Measurements from ENCODE around the gene TMEM150B.

The TMEM150B gene

DNA sequence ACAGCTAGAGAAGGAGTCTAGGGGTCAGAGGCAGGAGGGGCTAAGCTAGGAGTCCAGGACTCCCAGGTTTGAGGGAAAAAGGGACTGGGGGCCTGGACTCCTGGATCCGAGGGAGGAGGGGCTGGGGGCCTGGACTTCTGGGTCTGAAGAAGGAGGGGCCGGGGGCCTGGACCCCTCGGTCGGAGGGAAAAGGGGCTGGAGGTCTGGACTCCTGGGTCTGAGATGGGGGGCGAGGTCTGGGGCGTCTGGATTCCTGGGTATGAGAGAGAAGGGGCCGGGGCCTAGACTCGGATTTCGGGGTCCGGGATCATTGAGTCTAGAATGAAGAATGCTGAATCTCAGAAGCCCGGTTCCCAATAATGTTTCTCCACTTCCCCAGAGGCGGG is 22.8 kb downstream of the TMEM150B start:
- TF ChIP-seq, protein P1, sequence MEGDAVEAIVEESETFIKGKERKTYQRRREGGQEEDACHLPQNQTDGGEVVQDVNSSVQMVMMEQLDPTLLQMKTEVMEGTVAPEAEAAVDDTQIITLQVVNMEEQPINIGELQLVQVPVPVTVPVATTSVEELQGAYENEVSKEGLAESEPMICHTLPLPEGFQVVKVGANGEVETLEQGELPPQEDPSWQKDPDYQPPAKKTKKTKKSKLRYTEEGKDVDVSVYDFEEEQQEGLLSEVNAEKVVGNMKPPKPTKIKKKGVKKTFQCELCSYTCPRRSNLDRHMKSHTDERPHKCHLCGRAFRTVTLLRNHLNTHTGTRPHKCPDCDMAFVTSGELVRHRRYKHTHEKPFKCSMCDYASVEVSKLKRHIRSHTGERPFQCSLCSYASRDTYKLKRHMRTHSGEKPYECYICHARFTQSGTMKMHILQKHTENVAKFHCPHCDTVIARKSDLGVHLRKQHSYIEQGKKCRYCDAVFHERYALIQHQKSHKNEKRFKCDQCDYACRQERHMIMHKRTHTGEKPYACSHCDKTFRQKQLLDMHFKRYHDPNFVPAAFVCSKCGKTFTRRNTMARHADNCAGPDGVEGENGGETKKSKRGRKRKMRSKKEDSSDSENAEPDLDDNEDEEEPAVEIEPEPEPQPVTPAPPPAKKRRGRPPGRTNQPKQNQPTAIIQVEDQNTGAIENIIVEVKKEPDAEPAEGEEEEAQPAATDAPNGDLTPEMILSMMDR (conservative IDR thresholded peaks at IDR 0.05; ENCODE audit: low read length): no peak
- no peak for DNase-seq (ENCODE audit: low read depth)
- H3K4me3 ChIP-seq (ENCODE audit: low read length): peak overlapping the region; percentile 42; the same call in 1 of the 2 replicates

DNA sequence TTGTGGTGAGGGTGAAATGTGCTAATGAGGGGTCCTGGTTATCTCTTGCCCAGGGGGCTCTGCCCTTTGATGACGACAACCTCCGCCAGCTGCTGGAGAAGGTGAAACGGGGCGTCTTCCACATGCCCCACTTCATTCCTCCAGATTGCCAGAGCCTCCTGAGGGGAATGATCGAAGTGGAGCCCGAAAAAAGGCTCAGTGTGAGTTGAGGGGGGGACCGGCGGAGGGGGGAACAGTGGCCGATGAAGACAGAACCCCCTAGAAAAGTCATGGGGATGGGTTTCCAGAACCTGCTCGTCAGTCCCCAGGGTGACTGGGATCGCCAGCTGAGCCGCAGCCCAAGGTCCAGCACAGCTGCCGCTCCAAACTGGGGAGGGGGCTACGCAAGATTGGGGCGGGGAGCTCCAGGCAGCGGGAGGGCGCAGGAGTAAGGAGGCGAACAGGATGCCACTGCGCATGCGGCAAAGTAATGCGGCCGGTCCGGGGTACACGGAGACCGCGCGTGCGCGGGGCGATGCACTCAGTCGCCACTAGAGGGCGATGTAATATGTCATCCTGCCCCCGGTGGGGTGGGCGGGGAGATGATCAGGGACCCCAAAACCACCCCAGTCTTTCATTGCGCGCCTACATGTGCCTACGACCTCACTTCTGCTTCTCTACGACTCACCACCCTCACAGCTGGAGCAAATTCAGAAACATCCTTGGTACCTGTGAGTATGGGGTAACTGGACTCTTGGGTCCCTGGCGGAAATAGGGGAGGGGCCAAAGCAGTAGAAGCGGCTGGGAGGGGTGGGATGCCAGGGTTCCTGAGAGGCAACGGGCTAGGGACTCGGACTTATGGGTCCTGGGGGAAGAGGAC is 23.5 kb downstream of the TMEM150B start:
- H3K4me3 ChIP-seq (ENCODE audit: low read length): peak overlapping the region; percentile 56
- peak; percentile 56 for DNase-seq (ENCODE audit: low read depth)
- TF ChIP-seq, protein P1 (conservative IDR thresholded peaks at IDR 0.05; ENCODE audit: low read length): peak; percentile 80

DNA sequence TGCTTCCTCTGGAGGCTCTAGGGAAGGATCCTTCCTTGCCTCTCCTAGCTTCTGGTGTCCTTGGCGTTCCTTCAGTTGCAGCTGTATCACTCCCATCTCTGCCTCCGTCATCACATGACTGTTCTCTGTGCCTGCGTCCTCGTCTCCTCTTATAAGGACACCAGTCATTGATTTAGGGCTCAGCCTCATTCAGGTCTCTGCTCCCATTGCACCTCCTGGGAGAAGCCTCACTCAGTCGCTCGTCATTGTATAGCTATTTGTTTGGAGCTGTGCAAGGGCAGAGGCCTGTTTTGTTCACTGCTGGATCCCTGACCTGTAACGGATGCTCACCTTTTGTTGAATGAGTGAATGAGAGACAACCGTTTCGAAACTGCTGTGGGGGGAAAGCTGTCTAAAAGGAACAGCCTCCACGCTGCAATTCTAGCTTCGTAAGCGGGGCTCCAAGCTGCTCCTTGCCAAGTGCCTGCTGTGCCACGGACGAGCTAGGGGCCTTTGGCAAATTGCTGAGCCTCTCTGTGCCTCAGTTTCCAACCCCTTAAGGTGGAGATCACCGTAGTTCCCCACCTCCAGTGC is 24.2 kb downstream of the TMEM150B start:
- H3K4me3 ChIP-seq (ENCODE audit: low read length): no peak overlapping the region
- no peak for DNase-seq (ENCODE audit: low read depth)
- TF ChIP-seq, protein P1 (conservative IDR thresholded peaks at IDR 0.05; ENCODE audit: low read length): no peak

DNA sequence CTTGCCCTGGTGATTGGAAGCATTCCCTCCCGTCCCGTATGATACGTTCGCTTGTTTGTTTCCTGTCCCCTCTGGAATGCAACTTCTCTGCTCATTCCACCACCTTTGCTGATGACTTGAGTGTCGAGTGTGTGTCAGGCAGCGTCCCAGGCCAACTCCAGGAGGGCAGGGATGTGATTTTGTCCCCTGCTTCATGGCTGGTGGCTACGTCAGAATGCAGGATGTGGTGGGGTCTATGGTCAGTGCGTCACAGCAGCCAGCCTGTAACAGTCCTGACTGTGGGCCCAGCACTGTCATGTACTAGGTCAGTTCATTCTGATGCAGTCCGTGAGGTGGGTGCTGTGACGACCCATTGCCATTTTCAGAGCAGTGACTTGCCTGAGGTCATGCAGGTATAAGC is 25.1 kb downstream of the TMEM150B start:
- DNase-seq (ENCODE audit: low read depth): no peak
- TF ChIP-seq, protein P1 (conservative IDR thresholded peaks at IDR 0.05; ENCODE audit: low read length): no peak
- H3K4me3 ChIP-seq (ENCODE audit: low read length): no peak overlapping the region

DNA sequence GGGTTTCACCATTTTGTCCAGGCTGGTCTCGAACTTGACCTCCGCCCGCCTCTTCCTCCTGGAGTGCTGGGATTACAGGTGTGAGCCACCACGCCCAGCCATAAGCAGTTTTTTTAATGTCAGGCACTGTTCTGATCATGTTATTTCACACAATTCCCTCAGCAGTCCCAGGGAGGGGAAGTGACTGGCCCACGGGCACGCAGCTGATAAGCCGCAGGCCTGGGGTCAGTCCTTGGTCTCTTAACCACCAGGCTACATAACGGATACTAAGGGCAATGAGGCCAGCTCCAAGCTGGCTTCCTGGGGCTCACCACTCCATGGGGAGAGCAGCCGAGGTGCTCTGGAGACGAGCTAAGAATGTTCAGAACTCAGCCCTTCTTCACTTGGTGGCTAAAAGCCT is 27.9 kb downstream of the TMEM150B start:
- TF ChIP-seq, protein P1 (conservative IDR thresholded peaks at IDR 0.05; ENCODE audit: low read length): no peak
- H3K4me3 ChIP-seq (ENCODE audit: low read length): no peak overlapping the region
- DNase-seq (ENCODE audit: low read depth): no peak

DNA sequence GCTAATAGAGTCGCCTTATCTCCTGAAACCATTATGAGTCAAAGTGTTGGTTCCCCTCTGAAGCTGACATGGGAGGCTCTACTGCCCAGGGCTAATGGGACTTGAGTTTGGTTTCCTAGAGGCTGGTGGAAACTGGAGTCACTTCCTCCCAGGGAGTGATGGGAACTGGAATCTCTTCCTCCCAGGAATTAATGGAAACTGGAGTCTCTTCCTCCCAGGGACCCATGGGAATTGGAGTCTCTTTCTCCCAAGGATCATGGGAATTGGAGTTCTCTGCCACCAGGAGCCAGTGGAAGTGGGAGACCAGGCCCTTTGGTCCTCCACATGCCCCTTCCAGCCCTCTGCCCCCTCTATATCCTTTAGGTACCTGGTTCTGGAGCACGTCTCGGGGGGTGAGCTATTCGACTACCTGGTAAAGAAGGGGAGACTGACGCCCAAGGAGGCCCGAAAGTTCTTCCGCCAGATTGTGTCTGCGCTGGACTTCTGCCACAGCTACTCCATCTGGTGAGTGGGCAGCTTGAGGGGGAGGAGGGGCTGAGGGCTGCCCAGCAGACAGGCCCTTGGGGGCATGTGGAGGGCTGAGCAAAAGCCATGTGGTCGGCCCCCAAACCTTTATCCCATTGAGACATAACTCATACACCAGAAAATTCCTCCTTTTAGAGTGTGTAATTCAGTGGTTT is 35.9 kb downstream of the TMEM150B start:
- DNase-seq (ENCODE audit: low read depth): no peak
- TF ChIP-seq, protein P1 (conservative IDR thresholded peaks at IDR 0.05; ENCODE audit: low read length): no peak

More for the DNA sequence above, 35.9 kb downstream of the TMEM150B start:
- H3K4me3 ChIP-seq (ENCODE audit: low read length): no peak overlapping the region
